HG03039 (cell line): ENCODE measurements around the gene NDN.
"Not testable (repeated sequence)": the region's sequence is repeated elsewhere in the genome, so short reads cannot be mapped to it uniquely, and the experiment has no call there.

Experiments used
- ATAC-seq: cut with Tn5 transposase; IDR thresholded peaks from one replicate; pipeline ENCODE4 v1.9.1; 2021; ENCODE audit warnings: mild to moderate bottlenecking, moderate library complexity; ENCODE audit not compliant: unreplicated experiment

Gene NDN, protein sequence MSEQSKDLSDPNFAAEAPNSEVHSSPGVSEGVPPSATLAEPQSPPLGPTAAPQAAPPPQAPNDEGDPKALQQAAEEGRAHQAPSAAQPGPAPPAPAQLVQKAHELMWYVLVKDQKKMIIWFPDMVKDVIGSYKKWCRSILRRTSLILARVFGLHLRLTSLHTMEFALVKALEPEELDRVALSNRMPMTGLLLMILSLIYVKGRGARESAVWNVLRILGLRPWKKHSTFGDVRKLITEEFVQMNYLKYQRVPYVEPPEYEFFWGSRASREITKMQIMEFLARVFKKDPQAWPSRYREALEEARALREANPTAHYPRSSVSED

DNA sequence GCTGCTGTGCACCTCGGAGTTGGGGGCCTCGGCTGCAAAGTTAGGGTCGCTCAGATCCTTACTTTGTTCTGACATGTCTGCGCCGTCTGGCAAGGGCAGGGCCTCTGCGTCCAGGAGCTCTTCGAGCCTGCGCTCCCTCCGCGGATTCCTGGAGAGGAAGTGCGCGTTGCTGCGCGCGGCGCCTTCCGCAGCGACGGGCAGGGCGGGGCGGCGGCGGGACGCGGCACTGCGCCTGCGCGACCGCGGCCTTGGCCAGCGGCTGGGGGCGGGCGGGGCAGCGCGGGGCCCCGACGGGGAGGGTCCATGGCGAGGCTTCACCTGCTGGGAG lies at the start of gene NDN:
Gene NDN, minus strand, starts transcription at position 163 of the 328 bp plus-strand sequence. Its CDS starts 88 bp downstream, at position 75.
- no peak for ATAC-seq

DNA sequence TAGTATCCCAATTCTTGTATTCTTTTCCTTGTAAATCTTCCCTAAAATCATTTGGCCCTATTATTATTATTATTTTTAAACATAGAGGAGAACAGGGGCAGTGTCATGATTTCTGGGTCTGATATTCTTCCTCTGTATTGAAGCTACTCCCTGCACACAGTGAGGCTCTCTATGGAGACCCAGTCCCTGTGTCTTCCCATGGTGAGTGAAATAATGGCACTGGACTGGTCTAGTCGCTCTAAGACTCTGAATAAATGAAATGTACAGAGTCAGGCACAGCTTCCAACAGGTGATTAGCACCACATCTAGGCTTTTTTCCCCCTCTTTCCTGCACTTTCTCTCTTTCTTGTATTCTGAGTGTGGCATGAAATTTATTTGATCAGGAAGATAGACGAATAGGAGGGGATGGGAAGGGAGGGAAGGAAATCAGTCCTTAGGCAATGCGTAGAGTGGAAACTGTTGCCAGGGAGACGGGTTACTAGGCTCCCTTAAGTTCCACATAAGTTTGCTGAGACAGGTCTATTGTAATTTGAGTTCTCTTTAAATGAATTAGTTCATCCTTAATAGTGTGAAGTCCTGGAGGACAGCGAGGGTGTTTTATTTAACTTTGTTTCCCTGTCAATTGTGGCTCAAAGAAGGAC lies 49.0 kb upstream of the NDN start:
- ATAC-seq: no peak

DNA sequence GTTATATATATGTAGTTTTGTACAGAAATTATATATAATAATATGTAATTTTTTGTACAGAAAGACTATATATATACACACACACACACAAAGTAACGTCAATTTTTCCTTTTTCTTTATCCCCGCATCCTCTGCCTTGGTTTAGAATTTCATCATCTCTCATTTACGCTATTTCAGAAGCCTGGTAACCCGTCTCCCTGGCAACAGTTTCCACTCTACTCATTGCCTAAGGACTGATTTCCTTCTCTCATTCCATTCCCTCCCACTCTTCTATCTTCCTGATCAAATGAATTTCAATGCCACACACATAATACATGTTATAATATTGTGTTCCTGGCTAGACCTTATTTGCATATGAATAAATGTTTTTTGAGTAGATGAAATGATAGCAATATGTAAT lies 47.8 kb upstream of the NDN start:
- ATAC-seq: no peak

DNA sequence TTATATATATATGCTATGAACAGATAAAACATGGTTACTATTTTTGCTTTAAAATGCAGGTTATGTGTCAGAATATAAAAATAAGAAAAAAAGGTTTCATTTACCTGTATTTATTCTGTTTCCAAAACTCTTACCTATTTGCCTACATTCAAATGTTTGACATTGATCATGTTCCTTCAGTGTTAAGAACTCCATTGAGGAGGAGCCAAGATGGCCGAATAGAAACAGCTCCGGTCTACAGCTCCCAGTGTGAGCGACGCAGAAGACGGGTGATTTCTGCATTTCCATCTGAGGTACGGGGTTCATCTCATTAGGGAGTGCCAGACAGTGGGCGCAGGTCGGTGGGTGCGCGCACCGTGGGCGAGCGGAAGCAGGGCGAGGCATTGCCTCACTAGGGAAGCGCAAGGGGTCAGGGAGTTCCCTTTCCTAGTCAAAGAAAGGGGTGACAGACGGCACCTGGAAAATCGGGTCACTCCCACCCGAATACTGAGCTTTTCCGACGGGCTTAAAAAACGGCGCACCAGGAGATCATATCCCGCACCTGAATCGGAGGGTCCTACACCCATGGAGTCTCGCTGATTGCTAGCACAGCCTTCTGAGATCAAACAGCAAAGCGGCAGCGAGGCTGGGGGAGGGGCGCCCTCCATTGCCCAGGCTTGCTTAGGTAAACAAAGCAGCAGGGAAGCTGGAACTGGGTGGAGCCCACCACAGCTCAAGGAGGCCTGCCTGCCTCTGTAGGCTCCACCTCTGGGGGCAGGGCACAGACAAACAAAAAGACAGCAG lies 27.0 kb upstream of the NDN start:
- not testable (repeated sequence) for ATAC-seq

DNA sequence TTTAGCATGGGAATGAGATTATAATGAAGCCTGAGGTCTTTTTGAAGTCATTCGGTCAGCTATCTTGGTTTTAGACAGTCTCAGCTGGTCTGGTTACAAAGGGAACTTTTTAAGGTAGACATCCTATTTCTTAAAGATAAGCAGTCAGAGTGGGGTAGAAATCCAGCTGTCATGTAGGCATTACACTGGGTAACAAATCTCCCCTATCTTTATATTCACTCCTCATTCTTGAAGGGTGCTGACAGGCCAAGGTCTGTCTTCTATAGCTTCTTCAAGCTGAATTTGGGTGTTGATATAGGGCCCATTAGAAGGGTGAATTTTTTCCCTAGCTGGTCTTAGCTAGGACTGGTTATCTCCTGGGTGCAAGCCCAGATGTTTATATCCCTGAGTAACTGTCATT lies 21.2 kb upstream of the NDN start:
- ATAC-seq: no peak

DNA sequence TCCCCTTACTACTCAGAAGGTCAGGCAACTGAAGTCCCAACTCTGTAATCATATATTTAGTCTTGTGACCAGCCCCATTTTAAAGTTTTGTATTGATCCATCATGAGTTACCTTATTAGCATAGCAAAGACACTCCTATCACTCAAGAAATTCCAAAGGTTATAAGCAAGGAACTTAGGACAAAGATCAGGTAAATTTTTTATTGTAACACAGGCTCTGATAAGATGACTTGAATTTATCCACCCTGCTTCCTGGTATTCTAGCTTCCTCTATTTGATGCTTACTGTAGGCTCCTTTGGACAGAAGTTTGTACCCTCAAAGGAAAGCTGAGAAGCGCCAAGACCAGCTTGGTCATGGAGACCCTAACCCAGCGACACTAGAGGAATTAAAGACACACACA lies 8.2 kb upstream of the NDN start:
- no peak for ATAC-seq

DNA sequence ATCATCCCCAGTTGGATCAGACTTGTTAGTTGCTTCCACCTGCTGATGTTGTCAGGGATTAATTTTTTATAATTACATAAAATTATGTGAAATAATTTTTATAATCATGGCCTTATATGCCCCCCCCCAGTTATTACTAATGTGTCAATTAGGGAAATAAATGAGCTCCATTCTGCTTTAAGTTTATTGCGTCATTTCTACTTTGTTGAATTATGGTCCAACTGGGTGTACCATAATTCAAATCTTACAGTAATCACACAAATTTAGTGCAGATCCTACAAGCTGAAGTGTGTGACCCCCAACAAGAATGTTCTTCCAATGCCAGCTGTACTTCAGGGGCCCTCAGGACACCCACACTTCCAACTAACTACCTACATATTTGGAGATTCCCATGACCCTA lies 7.5 kb upstream of the NDN start:
- ATAC-seq: no peak

DNA sequence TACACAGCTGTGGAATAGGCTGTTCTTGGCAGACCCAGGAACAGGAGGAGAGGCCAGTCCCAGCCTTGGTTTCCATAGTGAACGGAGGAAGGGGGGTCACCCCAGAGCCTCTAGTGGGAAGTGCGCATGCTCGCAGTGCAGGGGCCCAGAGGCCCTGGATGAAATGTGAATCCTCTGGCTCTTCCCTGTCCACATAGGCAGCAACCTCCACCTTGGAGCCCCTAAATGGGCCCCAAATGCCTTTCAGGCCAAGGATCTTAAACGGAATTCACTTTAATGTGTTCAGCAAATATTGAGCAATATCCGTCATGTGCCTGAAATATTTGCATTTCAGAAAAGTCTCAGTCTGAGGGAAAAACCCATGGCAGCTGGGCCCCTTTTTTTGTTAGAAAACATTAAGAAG lies 3.3 kb upstream of the NDN start:
- ATAC-seq: no peak

DNA sequence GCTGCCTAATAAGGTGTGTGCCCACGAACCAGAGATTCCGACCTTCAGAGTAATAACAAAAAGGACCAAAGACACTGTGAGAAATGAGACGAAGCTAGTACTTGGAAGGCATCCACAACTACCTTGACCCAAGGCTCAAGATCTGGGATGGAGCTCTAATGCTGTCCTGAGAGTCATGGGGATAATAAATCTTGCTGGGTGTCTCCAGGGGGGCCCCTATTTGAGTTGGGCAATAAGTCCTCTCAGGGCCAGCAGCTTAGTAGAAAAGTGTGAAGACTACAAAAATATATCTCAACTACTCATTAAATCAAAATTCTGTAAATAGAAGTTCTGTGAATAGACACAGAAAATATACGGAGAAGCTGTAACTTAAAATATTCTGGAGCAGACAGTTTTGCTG lies 2.9 kb upstream of the NDN start:
- ATAC-seq: no peak

DNA sequence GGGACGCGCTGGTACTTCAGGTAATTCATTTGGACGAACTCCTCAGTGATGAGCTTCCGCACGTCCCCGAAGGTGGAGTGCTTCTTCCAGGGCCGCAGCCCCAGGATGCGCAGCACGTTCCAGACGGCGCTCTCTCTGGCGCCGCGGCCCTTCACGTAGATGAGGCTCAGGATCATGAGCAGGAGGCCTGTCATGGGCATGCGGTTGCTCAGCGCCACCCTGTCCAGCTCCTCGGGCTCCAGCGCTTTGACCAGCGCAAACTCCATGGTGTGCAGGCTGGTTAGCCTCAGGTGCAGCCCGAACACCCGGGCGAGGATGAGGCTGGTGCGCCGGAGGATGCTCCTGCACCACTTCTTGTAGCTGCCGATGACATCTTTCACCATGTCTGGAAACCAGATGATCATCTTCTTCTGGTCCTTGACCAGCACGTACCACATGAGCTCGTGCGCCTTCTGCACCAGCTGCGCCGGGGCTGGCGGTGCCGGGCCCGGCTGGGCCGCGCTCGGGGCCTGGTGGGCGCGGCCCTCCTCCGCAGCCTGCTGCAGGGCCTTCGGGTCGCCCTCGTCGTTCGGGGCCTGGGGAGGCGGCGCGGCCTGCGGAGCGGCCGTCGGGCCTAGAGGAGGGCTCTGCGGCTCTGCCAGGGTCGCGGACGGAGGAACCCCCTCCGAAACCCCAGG lies 501 bp downstream of the NDN start:
- ATAC-seq: no peak

DNA sequence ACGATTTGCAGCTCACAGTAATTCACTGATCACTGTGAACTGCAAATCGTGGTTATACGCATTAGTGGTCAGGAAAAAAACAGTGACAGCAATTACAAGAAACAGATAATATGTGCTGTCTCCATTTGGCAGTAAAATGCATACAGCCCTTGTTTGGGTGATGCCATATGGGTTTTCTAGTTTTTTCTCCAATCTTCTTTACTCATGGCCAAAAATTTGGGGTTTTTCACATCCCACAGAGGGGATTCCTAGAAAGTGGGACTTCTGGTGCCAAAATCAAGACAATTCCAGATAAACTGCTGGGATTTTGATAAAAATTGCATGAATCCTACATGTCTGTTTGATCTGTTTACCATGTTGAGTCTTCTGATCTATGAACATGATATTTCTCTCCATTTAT lies 15.6 kb downstream of the NDN start:
- no peak for ATAC-seq

DNA sequence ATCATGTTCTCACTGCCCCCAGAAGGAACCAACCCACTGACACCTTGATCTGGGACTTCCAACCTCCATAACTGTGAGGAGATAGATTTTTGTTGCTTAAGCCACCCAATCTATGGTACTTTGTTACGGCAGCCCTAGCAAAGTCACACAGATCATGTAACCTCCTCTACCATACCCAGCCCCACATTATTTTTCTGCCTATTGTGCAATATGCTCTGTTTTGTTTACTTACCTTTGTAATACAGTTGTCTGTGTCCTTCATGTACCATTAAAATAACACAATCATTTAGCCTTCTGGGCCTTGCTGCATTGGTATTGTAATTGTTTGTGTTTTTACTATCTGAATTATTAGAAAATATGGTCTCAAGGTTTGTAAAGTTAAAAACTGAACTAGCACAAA lies 16.1 kb downstream of the NDN start:
- ATAC-seq: no peak

DNA sequence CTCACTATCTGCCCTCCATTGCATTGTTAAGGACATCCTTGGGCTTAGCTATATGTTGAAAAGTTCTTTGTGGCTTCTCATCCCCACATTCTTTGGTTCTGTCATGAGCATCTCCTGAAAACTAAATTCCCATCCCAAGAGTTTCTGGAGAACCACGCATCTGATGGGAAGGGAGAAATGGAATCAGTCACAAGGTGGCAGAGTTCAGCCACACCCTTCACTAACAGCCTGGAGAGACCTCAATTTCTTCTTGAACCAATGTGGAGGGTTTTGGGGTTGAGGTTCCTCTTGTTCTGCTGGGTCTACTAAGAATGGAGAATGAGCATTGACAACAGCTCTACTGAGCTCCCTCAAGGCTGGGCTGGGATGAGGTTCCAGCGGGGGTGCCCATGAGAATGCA lies 23.9 kb downstream of the NDN start:
- ATAC-seq: no peak

DNA sequence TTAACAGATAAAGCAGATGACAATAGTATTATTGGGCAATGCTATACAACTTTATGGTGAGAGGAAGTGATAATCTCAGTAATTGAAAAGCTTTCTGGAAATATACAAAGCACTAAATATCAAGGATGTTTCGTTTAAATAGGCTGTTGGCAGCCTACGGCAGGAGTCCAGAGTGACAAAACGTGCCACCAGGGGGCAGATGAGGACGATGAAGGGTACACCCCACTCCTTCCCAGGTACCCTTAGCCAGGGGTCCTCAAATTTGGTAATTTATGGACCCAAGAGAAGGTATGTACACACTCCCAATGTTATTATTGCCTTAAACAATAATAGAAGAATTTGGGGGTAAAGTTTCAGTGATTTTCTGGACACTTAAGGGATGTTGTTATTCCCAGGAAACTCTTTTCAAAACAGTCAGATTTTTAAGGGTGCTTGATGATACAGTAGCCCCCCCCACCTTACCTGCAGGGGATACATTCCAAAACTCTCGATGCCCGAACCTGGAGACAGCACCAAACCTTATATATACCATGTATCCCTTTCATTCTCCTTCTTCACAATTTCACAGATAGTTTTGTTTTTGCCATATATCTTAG lies 38.1 kb downstream of the NDN start:
- no peak for ATAC-seq

DNA sequence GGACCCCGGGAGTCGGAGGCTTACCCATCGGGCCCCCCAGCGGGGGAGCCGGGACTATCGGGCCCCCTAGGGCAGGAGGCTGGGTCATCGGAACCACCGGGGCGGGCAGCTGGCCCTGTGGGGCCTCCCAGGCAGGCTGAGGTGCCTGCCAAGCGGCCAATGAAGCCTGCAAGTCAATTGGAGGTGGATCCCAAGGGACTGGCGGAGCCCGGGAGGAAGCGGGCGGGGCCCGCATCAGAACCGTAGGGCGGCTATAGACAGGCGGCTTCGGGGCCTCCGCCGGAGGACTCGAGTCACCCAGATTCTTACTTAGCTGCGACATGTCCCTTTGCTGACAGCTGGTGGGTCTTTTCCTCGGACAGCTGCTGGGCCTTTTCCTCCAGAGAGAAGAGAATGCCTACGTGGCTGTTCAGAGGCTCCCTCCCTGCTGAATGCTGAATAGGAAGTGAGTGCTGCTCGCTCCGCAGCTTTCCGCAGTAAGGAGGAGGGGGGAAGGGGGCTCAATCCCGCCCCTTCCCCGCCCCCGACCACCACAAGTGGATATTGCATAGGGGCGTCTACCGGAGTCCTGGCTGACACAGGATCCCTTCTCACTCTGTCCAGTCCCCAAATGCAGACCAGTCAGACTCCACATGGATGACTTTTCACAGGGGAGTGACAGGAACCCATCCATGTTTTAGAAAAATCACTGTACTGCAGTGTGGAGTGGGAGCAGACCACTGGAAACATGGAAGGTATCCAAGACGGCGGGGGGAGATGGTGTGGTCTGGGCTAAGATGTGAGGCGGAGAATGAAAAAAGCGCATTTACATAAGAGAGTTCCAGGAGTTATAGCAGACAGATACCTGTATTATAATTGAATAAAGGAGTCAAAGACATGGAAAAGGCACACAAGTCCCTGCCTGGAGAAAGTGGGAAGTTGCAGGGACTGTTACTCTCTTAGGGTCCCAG lies 39.4 kb downstream of the NDN start, which contains the start of gene MAGEL2:
Gene MAGEL2, minus strand, starts transcription at position 447 of the 950 bp plus-strand sequence. Its CDS starts 125 bp downstream, at position 322.
- no peak for ATAC-seq

DNA sequence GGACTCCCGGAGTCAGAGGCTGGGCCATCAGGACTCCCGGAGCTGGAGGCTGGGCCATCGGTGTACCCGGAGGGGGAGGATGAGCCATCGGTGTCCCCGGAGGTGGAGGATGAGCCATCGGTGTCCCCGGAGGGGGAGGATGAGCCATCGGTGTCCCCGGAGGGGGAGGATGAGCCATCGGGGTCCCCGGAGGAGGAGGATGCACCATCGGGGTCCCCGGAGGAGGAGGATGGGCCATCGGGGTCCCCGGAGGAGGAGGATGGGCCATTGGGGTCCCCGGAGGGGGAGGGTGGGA lies 40.2 kb downstream of the NDN start:
- no peak for ATAC-seq

DNA sequence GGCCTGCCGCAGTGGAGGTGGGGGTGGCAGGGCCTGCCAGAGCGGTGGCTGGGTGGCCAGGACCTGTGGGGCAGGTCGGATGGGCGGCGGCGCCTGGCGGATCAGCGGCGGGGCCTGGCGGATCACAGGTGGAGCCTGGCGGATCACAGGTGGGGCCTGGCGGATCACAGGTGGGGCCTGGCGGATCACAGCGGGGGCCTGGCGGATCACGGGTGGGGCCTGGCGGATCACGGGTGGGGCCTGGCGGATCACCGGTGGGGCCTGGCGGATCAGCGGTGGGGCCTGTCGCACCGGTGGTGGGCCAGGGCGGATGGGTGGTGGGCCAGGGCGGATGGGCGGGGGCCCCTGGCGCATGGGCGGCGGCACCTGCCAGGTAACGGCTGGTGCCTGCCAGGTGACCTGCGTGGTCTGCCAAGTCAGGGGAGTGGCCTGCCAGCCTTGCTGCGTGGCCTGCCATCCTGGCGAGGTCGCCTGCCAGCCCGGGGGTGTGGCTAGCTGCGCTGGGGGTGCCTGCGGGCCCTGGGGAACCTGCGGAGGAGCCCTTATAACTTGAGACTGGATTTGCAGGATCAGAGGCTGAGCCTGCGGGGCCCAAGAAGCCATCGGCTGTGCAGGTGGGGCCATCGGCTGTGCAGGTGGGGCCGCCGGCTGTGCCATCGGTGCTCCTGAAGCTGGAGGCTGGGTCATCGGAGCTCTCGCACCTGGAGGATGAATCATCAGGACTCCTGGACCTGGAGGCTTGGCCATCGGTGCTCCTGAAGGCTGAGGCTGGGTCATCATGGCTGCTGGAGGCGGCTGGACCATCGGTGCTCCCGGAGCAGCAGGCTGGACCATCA lies 40.7 kb downstream of the NDN start:
- ATAC-seq: no peak

DNA sequence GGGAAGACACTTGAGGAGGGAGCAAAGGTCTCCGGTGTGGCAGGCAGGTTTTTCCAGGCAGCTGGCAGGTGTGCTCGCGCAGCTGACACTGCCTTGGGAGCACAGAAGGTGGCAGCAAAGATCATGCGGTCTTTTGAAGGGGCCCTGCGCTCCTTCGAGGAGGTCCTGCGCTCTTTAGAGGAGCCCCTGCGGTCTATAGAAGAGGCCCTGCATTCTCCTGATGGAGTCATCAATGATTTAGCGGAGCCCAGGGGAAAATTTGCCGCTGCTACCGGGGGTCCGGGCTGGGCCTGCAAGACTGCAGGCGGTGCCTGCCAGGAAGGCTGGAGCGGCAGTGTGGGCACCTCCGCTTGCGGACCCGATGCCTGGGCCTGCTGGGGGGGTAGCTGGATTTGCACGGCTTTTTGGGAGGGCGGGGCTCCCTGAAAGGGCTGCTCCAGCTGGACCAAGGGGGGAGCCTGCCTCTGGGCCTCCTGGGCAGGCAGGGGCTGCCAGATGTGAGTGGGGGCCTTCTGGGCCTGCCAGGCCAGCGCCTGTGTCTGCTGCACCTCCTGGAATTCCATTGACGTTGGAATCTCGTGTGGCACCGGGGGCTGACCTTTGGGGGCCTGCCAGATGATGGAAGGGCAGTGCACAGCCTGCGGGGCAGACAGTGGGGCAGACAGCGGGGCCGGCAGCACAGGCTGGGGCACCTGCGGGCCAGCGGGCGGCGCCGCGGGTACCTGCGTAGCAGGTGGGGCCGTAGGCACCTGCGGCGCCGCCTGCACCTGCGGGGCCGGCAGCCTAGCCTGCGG lies 41.5 kb downstream of the NDN start:
- ATAC-seq: no peak
